ENCODE results near the gene EN1.

The EN1 gene

GRCh38 chr2:118822572-118822971 lies 24.9 kb downstream of the EN1 start:
- DNase-seq (ENCODE audit: low read depth in 2 of 2, low spot score in 1 of 2): no peak

DNA sequence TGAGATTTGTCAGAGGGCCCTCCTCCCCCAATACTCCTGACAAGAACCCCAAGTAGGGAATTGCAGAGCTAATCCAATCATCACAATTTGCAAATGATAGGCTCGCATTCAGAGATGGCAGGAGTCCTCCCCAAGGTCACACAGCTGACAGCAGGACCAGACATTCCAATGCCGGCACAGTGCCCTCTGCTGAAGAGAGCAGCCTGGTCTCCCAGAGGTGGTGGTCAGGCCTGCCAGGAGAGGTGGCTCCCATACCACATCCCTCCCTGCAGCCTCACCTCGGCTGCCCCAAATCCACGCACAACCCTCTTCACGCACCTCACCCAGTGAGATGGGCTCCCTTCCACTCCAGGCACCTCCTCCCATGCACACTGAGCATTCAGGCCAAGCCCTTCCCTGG lies 25.4 kb downstream of the EN1 start:
- no peak for DNase-seq (ENCODE audit: low read depth in 2 of 2, low spot score in 1 of 2)

DNA sequence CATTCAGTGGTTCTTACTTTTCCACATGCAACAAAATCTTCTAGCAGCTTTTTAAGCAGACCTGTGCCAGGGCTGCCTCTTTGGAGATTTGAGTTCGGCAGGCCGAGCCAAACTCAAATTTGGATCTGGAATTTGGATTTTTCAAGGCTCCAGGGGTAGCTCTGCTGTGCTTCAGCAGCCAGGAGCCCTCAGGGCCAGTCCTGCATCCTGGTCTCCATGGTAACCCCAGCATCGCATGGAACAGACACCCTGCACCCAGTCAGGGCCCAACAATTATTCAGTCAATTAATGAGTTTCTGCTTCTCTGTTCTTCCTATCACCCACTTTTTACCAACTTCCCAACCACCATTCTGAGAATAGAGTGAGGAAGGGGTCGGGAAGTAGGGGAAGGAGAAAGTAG lies 30.0 kb downstream of the EN1 start:
- no peak for DNase-seq (ENCODE audit: low read depth in 2 of 2, low spot score in 1 of 2)

- DNase-seq (ENCODE audit: low read depth in 2 of 2, low spot score in 1 of 2): no peak
These were observed 30.8 kb downstream of the EN1 start for GRCh38 chr2:118816669-118817068.

- DNase-seq (ENCODE audit: low read depth in 2 of 2, low spot score in 1 of 2): no peak
These were observed 31.7 kb downstream of the EN1 start for GRCh38 chr2:118815731-118816130.

DNA sequence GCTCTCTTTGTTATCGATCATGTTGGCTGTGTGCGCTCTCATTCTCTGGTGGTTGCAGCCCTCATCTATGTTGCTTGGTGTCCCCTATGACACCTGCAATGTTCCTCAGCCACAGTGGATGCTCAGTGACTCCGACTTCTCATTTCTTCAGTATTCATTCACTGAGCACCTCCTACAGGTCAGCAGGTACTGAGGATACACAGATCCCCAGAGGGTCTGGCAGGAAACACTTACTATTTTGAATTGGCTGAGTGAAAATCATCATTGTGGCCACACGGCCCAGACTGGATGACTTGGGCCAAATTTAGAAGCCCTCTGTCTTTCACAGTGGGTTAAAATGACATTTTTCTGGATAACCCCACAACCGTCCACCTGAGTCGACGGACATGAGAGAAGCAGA lies 32.1 kb downstream of the EN1 start:
- DNase-seq (ENCODE audit: low read depth in 2 of 2, low spot score in 1 of 2): no peak

GRCh38 chr2:118814368-118814767 lies 33.1 kb downstream of the EN1 start:
- no peak for DNase-seq (ENCODE audit: low read depth in 2 of 2, low spot score in 1 of 2)

DNA sequence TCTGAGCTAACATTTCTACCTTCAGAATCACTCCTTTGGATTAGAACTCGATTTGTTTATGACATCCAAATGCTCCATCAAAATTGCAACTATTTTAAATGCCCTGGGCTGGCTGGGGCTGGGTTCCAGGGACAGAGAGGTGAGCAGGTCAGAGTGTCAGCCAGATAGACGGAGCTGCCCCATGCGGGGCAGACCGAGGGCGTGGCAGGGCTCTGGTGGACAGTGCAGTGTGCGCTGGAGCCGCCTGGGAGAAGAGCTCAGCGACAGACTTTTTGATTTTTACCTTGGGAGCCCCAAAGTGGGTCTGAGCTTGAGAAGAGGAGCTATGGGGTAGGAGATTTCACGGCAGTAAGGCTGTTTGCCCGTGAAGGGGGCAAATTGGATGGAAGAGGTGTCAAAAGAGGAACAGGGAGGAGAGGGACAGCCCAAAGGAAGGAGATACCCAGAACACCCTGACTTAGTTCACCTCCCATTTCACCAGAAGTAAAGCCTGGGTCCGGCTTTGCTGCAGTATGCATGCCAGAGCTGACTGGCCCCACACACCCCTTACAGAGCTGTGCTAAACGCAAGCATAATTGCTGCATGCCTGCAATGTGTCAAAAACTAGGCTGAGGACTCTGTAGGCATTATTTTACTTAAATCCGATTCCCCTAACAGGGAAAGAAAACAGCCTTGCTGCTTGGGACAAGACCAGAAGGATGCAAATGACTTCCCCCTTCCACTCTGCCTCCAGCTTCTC lies 33.7 kb downstream of the EN1 start:
- no peak for DNase-seq (ENCODE audit: low read depth in 2 of 2, low spot score in 1 of 2)

GRCh38 chr2:118813111-118813510 lies 34.3 kb downstream of the EN1 start:
- no peak for DNase-seq (ENCODE audit: low read depth in 2 of 2, low spot score in 1 of 2)

DNA sequence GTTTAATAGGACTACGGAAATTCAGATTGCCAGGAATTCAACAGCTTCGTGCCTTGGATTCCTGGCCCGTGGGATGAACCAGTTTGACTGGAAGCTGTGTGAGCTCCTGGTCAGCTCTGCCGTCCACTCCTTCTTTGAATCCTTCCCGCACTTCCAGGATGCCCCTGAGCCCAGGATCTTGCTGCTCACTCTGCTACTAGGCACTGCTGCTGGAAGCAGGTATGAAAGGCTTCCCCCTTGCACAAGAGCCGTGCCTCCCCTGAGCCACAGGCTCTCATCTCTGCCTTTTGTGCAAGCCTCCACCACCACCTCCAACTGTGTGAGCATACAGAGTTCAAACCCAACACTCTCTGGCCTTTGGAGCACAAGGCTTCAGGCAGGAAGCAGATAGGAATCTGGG lies 34.9 kb downstream of the EN1 start:
- no peak for DNase-seq (ENCODE audit: low read depth in 2 of 2, low spot score in 1 of 2)

DNA sequence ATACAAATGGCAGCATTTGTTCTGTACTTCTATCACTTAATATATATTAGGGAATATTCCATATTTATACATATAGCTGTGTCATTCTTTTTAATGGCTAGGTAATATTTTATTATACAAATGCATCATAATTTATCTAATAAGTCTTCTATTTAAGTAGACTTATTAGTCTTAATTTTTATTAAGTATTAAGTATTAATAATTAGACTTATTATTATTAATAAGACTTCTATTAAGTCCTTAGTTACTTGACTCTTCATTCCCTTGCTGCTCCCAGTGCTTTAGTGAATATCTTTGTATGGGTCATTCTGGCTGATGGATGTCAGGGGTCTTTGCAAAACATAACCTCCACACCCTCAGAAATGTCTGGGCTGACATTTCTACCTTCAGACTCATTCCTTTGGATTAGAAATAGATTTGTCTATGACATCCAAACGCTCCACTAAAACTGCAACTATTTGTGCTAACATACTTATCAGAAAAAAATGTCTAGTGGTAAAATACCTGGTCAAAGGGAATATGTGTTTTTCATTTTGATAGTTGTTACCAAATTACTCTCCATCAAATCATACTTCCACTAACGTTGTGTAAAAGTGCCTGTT lies 35.8 kb downstream of the EN1 start:
- no peak for DNase-seq (ENCODE audit: low read depth in 2 of 2, low spot score in 1 of 2)

- DNase-seq (ENCODE audit: low read depth in 2 of 2, low spot score in 1 of 2): no peak
These were observed 36.7 kb downstream of the EN1 start for GRCh38 chr2:118810766-118811165.

DNA sequence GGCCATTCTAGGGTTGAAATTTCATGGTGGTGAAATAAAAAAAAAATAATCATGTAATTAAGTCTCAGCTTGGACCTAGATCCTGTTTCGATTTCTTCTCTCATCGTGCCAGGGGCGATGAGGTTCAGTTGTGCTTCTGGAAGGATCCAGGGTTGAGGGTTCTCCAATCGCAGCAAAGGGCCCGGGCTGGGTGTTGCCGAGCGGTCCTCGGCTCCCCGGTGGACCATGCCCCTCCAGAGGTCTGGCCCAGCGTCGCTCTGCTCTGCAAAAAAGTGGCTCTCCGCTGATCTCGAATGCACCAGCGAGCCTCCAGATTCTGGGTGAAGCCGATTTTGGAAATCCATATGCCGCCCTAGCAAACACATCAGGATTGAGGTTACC lies 39.0 kb downstream of the EN1 start:
- DNase-seq (ENCODE audit: low read depth in 2 of 2, low spot score in 1 of 2): no peak

- no peak for DNase-seq (ENCODE audit: low read depth in 2 of 2, low spot score in 1 of 2)
These were observed 39.6 kb downstream of the EN1 start for GRCh38 chr2:118807668-118808428.

DNA sequence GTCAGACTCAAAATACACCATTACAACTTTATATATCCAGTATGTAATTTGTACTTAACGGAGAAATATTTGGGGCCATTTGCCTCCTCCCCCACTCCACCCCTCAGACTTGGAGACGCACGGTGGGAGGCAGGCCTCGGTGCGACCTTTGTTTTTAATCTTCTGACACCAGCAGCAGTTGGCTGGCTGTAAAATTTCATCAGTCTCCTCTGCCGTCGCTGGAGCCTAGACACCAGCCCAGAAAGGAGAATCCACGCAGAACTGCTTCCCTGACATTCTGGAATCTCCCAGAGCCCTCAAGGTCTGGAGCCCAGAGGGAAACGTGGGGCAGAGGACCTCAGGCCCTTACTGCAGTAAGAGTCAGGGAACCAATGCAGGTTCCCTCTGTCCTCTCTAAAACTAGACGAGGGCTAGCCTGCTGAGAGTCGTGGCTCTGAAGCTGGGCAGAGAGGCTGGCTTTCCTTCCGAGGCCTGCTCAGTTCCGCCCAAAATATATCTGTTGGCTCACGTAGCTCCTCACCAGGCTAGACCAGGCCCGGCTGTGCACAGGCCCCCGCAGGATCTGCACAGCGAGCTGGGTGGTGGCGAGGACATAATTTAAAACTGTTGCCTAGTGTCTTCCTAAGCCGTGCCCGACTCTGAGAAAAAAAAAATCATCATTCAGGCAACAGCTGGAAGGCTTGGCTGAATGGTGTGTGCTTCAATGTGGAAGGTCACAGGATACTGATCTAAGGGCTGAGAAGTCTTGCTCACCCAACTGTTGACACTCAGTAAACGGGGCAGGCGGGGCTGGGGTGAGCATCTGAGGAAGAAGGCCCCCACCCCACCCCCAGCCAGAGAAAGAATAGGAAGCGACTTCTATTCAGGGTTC lies 40.4 kb downstream of the EN1 start:
- DNase-seq (ENCODE audit: low read depth in 2 of 2, low spot score in 1 of 2): no peak

- DNase-seq (ENCODE audit: low read depth in 2 of 2, low spot score in 1 of 2): no peak
These were observed 42.3 kb downstream of the EN1 start for GRCh38 chr2:118805064-118805690.

GRCh38 chr2:118803012-118803411 lies 44.4 kb downstream of the EN1 start:
- DNase-seq (ENCODE audit: low read depth in 2 of 2, low spot score in 1 of 2): no peak

GRCh38 chr2:118801151-118801550 lies 46.3 kb downstream of the EN1 start:
- no peak for DNase-seq (ENCODE audit: low read depth in 2 of 2, low spot score in 1 of 2)

DNA sequence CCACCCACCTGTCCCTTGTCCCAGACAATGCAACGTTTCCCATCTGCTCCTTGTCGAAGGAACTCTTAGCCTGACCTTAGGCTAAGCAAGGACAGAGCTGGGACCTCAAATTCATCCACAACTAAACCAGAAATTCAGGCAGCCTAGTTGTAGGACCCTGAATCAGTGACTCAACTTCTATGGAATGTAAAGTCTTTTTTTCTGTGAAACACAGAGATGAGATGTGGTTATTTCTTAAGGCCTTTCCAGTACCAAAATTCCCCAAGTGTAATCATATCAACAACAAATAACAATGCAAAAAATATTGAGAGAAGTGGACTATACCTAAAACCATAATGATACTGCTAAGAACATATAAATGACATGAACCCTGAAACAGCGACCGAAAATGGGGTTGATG lies 46.7 kb downstream of the EN1 start:
- no peak for DNase-seq (ENCODE audit: low read depth in 2 of 2, low spot score in 1 of 2)

GRCh38 chr2:118794546-118794945 lies 52.9 kb downstream of the EN1 start:
- no peak for DNase-seq (ENCODE audit: low read depth in 2 of 2, low spot score in 1 of 2)
